ENCODE measurements around the gene CTTNBP2. TPM values are rescaled to one million over a fixed set of nuclear protein-coding genes. Genes with fewer than 3 reads are reported as not detected.
A peak's percentile ranks its signal among the peaks of the same experiment; 100 is the strongest.

Gene CTTNBP2
- total RNA-seq, 2 donors from 2014 or later: 5.7 to 8.3 TPM

DNA sequence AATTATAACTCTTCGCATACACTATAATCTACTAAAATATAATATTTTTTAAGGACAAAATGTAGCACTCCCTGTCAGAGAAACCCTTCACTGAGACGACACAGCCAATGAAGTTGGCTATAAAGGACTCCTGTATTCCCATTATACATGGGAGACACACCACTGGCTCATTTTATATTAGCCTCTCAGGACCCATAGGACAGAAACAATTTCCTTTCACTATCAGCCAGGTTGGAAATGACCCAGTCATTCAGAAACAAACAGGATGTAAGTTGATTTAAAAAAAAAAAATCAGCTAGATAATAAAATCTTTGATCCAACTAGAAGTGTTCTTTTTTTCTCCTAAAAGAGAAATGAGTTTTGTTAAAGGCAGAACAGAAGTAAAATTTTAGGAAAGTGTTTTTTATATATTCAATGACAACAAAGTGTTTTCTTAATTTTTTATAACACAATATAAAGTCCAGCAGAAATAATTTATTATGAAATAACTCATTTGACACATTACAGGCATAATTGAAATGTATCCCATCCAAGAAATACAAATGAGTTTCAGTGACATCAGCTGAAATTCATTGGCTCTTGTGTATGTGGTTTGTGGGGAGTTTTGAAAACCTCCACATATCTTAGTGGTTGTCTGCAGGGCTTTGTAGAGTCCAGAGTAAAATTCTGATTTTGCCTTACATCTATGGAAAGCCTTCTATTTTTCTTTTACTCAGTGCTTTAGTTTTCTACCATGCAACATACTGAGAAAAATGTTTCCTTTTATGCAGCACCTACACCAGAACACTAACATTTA lies 64.1 kb downstream of the CTTNBP2 start:
- H3K27ac ChIP-seq: no peak overlapping the region
- H3K36me3 ChIP-seq: no peaks in the 10 kb centered on the region
- TF ChIP-seq, protein P1, sequence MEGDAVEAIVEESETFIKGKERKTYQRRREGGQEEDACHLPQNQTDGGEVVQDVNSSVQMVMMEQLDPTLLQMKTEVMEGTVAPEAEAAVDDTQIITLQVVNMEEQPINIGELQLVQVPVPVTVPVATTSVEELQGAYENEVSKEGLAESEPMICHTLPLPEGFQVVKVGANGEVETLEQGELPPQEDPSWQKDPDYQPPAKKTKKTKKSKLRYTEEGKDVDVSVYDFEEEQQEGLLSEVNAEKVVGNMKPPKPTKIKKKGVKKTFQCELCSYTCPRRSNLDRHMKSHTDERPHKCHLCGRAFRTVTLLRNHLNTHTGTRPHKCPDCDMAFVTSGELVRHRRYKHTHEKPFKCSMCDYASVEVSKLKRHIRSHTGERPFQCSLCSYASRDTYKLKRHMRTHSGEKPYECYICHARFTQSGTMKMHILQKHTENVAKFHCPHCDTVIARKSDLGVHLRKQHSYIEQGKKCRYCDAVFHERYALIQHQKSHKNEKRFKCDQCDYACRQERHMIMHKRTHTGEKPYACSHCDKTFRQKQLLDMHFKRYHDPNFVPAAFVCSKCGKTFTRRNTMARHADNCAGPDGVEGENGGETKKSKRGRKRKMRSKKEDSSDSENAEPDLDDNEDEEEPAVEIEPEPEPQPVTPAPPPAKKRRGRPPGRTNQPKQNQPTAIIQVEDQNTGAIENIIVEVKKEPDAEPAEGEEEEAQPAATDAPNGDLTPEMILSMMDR (IDR thresholded peaks at IDR 0.05): no peak
- TF ChIP-seq POLR2AphosphoS5 (IDR thresholded peaks at IDR 0.05) (no peak), POLR2A (IDR thresholded peaks at IDR 0.05) (no peak)
- DNase-seq (ENCODE audit: low spot score): no peak
- no peaks in the 10 kb centered on the region for H3K9me3 ChIP-seq
- 40% methylated on average over 2 of the region's 2 CpGs for WGBS
- intact Hi-C loops (cut with DNase I): no loop called here
- no peak overlapping the region for H3K4me3 ChIP-seq
- no peaks in the 10 kb centered on the region for H3K27me3 ChIP-seq (replicated peaks; ENCODE audit: insufficient read depth)
- no peaks in the 10 kb centered on the region for H3K4me1 ChIP-seq (replicated peaks)

DNA sequence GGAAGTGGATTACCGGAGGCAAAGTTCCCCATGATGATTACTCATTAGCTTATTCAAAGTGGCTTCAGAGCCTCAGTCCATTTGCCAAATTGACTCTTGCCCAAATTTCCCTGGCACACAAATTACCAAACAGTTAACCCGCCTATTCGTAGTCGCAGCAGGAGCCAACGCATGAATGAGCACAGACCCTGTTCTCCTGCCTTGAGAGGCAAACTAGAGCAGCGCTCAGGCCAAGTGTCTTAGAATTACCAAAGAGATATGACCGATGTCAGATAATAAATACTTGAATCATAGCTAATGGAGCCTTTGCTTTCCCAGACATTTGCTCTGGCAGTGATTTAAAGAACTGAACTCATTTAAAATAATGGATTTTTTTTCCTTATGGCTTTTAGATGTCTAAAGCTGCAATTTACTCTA lies 64.9 kb downstream of the CTTNBP2 start:
- peak; percentile 58 for DNase-seq (ENCODE audit: low spot score)

DNA sequence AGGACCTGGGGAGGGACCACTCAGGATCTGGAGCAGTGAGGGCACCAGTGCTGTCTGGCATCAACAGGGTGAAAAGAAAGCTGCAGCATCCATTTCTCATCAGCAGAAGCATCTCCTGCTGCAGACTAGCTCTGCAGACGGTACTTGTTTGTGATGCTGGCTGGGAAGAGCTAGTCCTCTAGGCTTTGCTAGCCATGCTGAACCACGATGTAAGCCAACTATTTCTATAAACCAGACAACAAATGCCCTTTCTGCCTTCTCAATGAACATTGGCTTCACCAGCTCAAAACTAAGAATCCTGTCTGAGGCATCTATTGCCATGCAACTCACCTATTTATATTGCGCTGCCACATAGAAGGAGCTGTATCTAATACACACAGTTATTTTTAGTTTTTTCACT lies 65.6 kb downstream of the CTTNBP2 start:
- 60% methylated on average over 3 of the region's 3 CpGs for WGBS
- H3K27me3 ChIP-seq (replicated peaks; ENCODE audit: insufficient read depth): no peaks in the 10 kb centered on the region
- intact Hi-C loops (cut with DNase I): no loop called here
- no peak overlapping the region for H3K4me3 ChIP-seq
- H3K36me3 ChIP-seq: no peaks in the 10 kb centered on the region
- no peak for TF ChIP-seq POLR2AphosphoS5 (IDR thresholded peaks at IDR 0.05)
- no peaks in the 10 kb centered on the region for H3K9me3 ChIP-seq
- no peaks in the 10 kb centered on the region for H3K4me1 ChIP-seq (replicated peaks)
- no peak overlapping the region for H3K27ac ChIP-seq
- DNase-seq (ENCODE audit: low spot score): no peak

More for the DNA sequence above, 64.9 kb downstream of the CTTNBP2 start:
- Histone ChIP-seq H3K9me3 (no peaks in the 10 kb centered on the region), H3K4me3 (no peak overlapping the region), H3K4me1 (replicated peaks) (no peaks in the 10 kb centered on the region), H3K27ac (no peak overlapping the region), H3K27me3 (replicated peaks; ENCODE audit: insufficient read depth) (no peaks in the 10 kb centered on the region), H3K36me3 (no peaks in the 10 kb centered on the region)
- no peak for TF ChIP-seq POLR2A (IDR thresholded peaks at IDR 0.05)
- TF ChIP-seq, protein P1 (IDR thresholded peaks at IDR 0.05): no peak
- peak; percentile 17 for TF ChIP-seq POLR2AphosphoS5 (IDR thresholded peaks at IDR 0.05)
- WGBS: 16% methylated on average over 7 of the region's 7 CpGs
- intact Hi-C loops (cut with DNase I): no loop called here

DNA sequence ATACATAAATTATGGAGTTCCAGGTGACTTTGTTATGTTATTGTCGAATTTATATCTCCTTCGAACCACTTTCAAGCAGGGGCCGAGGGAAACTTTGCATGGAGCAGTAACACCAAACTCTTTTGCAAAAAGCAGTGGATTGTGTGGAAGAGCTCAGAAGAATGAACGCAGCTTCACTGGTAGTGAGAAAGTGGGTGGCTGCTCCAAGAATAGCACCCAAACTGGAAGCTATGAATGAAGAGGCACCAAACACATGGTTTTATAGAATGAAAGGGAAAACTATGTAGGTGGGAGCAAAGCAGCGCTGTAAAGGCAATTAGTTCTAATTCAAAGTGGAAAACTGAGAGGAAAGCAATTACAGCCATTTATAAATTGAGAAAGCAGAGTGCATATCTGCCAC lies 67.2 kb downstream of the CTTNBP2 start:
- Histone ChIP-seq H3K9me3 (no peaks in the 10 kb centered on the region), H3K27ac (no peak overlapping the region), H3K4me3 (no peak overlapping the region), H3K27me3 (replicated peaks; ENCODE audit: insufficient read depth) (no peaks in the 10 kb centered on the region), H3K4me1 (replicated peaks) (no peaks in the 10 kb centered on the region), H3K36me3 (no peaks in the 10 kb centered on the region)
- TF ChIP-seq POLR2A (IDR thresholded peaks at IDR 0.05) (no peak), POLR2AphosphoS5 (IDR thresholded peaks at IDR 0.05) (no peak)
- TF ChIP-seq, protein P1 (IDR thresholded peaks at IDR 0.05): no peak
- intact Hi-C loops (cut with DNase I): no loop called here
- WGBS: 93% methylated on average over 5 of the region's 5 CpGs
- DNase-seq (ENCODE audit: low spot score): no peak

DNA sequence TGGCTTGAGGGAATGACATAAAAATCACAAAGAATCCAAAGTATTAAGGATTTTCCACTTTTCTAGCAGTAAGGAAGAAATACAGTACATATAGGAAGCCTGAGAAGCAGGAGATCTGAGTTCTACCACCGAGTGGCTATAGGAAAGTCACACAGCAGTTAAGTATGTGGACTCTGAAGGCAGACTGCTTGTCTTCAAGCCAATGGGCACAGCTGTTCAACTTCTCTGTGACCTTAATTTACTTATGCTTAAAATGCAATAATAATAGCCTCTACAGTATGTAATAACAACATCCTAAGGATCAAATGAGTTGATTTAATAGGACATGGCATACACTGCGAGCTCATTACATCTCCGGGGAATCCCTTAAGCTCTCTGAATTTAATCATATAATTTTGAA lies 68.0 kb downstream of the CTTNBP2 start:
- intact Hi-C loops (cut with DNase I): no loop called here
- WGBS: 90% methylated on average over 3 of the region's 3 CpGs

More for the DNA sequence above, 68.0 kb downstream of the CTTNBP2 start:
- no peaks in the 10 kb centered on the region for H3K4me1 ChIP-seq (replicated peaks)
- DNase-seq (ENCODE audit: low spot score): no peak
- TF ChIP-seq POLR2AphosphoS5 (IDR thresholded peaks at IDR 0.05) (no peak), POLR2A (IDR thresholded peaks at IDR 0.05) (no peak)
- TF ChIP-seq, protein P1 (IDR thresholded peaks at IDR 0.05): no peak
- H3K27me3 ChIP-seq (replicated peaks; ENCODE audit: insufficient read depth): no peaks in the 10 kb centered on the region
- H3K36me3 ChIP-seq: no peaks in the 10 kb centered on the region
- H3K4me3 ChIP-seq: no peak overlapping the region
- no peaks in the 10 kb centered on the region for H3K9me3 ChIP-seq
- no peak overlapping the region for H3K27ac ChIP-seq

Data from prostate gland (tissue), 2 donors.